GM21529 (cell line): ENCODE measurements around the gene ERAL1.
A peak's percentile ranks its signal among the peaks of the same experiment; 100 is the strongest.
"Not testable (repeated sequence)": the region's sequence is repeated elsewhere in the genome, so short reads cannot be mapped to it uniquely, and the experiment has no call there.

ENCODE experiments used
- ATAC-seq: cut with Tn5 transposase; IDR thresholded peaks from one replicate; pipeline ENCODE4 v1.9.1; 2021; ENCODE audit not compliant: unreplicated experiment

The ERAL1 gene

DNA sequence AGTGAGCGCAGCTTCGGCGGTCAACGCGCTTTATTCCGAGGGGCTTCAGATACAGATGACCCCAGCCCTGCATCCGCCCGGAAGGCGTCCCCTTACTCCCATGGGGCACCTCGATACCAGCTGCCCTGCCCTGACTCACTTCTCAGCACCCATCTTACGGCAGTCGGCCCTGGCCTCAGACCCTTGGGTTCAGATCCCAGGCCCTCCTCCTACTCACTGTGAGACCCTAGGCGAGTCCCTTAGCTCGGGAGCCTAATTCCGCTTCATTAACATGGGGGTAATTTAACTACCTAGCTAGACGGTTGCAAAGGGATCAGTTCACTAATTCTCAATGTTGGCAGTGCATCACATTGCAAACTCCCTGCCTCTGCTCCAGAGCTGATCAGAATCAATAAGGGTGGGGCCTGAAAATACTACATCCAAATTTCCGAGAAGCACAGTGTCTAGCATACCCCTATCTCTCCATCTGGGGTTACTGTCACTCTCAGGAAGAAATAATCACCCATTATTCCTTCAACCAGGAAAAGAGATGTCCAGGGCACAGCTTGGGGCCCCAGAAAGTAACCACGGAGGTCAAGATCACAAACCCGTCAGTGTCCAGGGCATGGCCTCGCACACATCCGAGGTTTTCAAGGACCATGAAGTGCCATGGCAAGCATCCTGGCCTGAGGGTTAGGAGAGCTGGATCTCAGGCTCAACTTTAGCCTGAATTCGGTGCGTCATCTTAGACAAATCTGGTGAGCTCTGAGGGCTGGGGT lies 43.1 kb downstream of the ERAL1 start:
- no peak for ATAC-seq

DNA sequence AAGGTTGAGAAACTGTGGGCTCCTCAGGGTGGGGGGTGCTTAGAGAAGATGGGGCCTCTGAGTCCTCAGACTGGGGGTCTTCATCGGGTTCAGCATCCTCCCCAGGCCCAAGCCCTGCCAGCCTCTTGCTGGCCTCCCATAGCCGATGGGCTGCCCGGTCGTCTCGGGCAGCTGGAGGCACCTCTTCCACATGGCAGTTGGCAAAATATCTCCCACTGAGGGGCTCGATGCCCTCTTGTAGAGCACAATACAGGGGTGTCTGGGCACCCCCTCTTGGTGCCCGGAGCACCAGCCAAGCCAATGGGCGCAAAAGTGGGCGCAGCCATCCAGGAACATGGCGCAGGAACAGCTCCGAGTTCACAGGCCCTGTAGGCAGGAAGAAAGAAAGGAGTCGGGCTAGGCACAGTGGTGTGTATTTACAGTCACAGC lies 43.7 kb downstream of the ERAL1 start:
- no peak for ATAC-seq

- no peak for ATAC-seq
These were observed 44.5 kb downstream of the ERAL1 start for GRCh38 chr17:28899212-28899815.

DNA sequence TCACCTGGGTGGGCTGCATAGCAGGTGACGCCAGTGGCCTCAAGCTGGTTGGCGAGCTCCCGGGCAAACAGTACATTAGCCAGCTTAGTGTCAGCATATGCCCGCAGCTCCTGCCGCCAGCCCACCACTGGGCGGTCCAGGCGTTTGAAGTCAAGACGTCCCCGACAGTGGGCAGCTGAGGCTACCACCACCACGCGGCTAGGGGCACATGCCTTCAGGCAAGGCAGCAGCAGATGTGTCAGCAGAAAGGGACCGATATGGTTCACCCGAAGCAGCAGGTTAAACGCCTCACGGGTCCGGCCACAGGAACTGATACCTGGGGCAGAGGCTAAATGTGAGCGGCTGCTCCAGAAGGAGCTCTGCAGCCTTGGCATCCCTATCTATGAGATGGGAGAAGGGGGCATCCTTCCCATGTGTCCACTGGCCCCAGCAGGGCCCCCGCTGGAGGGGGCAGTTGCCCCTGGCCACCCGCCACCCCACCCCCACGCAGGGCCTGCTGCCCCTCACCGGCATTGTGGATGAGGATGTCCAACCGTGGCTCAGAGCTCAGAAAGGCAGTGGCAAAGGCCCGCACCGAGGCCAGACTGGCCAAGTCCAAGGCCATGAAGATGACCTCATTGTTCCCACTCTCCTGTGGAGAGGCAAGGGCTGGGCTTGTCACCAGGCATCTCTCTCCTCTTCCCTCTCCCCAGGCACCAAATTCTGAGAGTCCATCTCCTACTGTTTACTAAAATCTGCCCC lies 46.3 kb downstream of the ERAL1 start:
- ATAC-seq, result no peak

GRCh38 chr17:28901866-28902818 lies 47.3 kb downstream of the ERAL1 start:
- ATAC-seq, result peak; percentile 19

DNA sequence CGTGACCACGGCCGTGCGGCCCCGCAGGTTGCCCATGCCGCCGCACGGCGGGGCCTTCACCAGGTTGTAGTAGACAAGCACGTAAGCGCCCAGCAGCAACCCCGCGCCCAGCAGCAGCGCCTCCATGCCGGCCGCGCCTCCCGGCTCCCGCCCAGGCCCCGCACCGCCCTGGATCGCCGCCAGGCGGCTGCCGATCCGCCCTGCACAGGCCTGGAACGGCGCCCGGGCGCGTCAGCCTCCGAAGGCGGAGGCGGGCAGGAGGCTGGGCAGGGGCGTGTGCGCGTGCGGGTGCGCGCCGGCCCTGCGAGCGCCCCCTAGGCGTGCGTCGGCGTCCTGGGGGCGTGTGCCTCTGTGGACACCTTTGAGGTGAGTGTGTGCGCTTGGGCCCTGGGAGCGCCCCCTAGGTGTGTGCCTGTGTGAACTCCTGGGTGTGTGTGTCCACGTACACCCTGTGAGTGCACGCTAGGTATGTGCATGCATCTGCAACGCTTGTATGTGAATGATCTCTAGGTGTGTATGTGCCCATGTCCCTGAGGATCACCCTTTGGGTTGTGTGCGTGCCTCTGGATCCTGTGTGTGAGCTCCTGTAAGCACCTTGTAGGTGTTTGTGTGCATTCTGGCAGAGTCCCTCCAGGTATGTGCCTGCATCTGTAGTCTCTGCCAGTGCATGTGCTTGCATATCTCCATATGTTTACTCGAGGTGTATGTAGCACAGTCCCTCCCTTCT lies 48.2 kb downstream of the ERAL1 start, which contains the start of gene DHRS13:
Gene DHRS13, minus strand, starts transcription at position 261 of the 727 bp plus-strand sequence. Its CDS starts 135 bp downstream, at position 126.
- peak; percentile 82 for ATAC-seq

- not testable (repeated sequence) for ATAC-seq
These were observed 48.7 kb downstream of the ERAL1 start for GRCh38 chr17:28903546-28903841.

- ATAC-seq, result no peak
These were observed 50.0 kb downstream of the ERAL1 start for GRCh38 chr17:28904800-28905199.

GRCh38 chr17:28906276-28906675 lies 51.5 kb downstream of the ERAL1 start:
- ATAC-seq, result no peak

DNA sequence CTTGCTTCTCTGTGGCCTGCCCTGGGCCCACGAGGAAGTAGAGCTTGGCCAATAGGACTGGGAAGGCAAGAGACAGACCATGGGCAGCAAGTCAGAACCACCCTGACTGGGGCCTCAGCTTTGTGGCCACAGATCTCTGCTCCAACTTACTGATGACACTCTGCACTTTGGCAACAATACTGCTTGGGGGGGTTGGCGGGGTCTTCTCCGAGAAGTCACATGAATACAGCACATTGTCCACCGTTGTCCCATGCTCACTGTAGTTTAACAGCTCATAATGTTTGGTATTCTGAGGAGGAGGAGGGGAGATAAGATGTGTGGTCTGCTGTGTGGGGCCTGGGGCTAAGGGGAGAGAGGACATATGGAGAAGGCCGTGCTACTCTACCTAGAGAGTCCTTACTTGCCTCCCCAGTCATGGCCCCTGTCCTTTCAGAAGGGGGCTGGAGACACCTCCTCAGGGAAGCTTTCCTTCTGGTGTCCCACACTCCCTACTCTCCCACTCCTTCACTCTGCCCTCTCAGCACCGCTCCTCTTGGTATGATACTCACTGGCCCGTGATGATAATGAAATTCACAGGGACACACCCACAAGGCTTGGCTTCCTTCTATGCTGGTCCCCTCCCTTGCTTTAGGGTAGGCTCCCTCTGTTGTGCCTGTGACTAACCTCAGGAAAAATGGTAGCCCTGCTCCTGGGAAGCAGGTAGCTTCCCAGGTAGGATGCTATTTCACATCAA lies 52.1 kb downstream of the ERAL1 start:
- no peak for ATAC-seq

GRCh38 chr17:28907709-28908475 lies 53.1 kb downstream of the ERAL1 start:
- ATAC-seq, result no peak

DNA sequence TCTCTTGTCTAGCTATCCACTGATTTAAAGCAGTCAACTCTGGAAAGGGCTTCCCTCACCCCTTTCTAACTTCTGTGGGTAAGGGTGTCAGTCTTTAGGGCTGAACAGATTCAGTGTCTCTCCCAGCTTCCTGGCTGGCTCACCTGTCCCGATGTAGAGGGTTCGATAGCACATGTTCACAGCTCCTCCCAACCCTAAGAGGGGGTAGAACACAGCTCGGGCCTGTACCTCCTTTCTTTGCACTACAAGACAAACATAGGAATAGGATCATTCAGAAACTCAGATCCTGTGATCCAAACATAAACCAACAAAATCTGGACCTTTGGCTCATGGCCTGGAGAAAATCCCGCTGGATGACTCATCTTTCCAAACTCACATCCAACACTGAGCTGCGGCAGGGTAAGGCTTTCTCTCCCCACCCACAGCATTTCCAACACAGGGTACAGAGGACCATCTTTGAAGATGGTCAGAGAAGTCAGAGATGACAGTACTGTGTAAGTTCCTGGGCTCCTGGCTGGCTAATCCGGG lies 53.9 kb downstream of the ERAL1 start:
- no peak for ATAC-seq

GRCh38 chr17:28910534-28910933 lies 55.7 kb downstream of the ERAL1 start:
- no peak for ATAC-seq
